ENCODE data around the gene NRDE2.

Gene NRDE2

GRCh38 chr14:90297876-90298629, 33.7 kb downstream of the NRDE2 start:
- DNase-seq (ENCODE audit: low read depth in 2 of 3, low spot score in 1 of 3): no peak

DNA sequence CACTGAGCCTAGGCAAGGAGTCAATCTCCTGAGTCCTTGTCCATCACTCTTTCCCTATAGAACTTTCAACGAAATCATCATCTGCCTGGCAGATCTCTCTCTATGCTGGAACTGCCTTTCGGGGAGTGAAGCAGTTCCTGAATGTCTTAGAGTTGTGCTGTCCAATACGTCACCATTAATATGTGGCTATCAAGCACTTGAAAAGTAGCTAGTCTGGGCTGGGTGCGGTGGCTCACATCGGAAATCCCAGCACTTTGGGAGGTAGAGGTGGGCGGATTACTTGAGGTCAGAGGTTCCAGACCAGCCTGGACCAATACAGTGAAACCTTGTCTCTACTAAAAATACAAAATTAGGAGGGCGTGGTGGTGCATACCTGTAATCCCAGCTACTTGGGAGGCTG, 35.1 kb downstream of the NRDE2 start:
- no peak for DNase-seq (ENCODE audit: low read depth in 2 of 3, low spot score in 1 of 3)

DNA sequence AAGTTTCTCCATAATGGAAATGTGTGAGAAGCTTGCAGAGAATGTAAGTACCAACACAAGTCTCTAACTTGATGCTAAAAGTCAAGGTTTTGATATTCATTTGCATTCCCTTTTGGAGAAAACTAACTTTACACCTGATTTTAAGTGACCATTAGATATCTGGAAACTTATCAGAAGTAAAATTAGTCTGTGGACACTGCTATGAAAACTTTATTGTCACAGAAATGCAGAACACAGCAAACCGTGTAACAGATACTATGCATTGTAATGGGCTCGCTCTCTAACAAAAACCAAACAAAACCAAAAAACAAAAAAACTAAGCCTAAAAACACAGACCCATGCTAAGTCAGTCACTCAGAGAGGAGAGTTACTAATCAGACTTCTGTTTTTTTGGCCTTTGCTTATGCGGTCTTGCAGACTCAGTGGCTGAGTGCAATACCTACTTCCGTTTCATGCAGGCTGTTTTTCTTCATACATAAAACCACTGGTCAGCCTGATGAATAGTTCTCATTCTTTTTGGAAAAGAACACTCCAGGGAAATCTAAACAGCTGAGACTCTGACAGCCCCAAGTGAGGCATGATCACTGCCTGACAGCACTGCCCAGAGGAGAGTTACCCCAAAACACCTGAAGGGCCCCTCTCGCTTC, 35.7 kb downstream of the NRDE2 start:
- no peak for DNase-seq (ENCODE audit: low read depth in 2 of 3, low spot score in 1 of 3)

DNA sequence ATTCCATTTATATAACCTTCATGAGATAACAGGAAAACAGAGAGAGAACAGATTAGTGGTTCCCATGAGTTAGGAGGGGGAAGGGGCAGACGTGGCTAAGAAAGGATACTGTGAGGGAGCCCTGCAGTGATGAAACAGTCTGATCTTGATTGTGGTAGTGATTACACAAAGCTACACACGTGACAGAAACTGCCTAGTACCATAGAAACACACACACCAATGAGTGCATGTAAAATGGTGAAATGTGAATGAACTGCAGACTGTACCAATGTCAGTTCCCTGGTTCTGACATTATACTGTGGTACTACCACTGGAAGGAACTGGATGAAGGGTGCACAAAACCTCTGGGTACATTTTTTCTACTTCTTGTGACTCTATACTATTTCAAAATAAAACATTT, 36.9 kb downstream of the NRDE2 start:
- DNase-seq (ENCODE audit: low read depth in 2 of 3, low spot score in 1 of 3): no peak

DNA sequence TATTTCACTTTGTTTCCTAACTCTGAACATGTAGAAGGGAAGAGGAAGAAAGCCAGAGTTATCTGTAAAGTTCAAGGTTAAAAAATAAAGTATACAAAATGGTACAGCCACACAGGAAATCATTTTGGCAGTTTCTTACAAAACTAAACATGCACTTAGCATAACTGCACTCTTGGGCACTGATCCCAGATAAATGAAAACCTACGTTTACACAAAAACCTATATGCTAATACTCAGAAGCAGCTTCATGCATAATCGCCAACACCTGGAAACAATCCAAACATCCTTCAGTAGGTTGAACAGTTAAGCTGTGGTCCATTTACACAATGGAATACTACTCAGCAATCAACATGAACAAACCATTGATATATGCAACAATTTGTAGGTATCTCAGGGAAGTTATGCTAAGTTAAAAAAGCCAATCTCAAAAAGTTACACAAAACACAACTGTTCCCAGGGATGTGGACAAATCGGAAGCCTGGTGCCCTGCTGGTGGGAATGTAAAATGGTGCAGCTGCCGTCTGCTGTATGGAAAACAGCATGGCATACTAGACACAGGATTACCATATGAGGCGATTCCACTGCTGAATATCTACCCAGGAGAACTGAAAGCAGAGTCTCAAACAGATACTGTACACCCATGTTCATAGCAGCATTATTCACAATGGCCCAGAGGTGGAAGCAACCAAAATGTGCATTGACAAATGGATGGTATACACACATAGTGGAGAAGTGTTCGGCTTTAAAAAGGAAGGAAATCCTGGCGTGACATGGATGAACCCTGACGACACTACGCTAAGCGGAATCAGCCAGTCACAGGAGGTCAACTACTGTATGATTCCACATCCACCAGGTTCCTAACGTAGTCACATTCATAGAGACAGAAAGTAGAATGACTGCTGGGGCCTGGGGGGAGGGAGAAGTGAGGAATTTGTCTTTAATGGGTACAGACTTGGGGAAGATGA, 37.7 kb downstream of the NRDE2 start:
- DNase-seq (ENCODE audit: low read depth in 2 of 3, low spot score in 1 of 3): no peak

DNA sequence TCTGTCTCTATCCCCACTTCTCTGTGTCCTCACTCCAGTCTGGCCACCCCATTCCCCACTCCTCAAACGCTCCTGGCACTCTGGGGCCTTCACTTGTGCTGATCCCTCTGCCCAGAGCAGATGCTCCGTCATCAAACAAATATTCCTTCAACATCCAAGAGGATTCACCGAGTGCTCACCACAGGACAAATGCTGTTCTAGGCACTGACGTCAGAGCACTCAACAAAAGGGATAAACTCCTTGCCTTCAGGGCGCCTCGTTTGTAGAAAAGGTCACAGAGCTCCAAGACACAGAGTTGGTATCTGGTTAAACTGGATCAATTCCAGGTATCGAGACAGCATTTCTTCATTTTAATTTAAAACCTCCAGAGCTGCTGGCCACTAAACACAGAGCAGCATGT, 40.0 kb downstream of the NRDE2 start:
- no peak for DNase-seq (ENCODE audit: low read depth in 2 of 3, low spot score in 1 of 3)

DNA sequence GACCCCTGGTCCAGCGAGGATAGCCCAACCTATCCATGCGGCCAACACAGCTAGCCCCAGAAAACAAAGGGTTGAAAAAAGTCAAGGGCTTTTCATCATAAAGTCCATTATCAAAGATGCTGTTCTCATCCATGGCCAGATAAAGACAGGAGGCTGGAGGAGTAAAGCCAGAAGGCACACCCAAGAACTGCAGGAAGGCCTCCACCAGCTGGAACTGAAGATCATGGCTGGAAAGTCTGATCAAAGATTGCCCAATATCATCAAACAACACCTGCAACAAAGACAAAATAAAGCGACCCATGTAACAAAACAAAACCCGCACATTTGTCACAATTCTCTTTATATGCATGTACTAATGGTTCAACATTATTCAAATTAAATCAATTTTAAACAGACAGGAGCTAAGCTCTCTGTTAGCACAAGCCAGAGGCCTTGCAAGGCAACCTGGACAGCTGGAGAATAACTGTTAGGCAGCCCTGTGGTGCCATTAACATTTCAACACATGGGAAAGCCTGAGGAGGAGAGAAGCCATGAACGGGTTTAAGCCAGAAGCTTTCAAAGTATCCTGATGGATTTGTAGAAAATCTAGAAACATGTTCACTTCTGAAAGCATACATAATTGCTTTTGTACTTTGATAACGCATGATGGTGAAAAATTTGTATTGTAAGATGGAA, 41.3 kb downstream of the NRDE2 start:
- no peak for DNase-seq (ENCODE audit: low read depth in 2 of 3, low spot score in 1 of 3)

- no peak for DNase-seq (ENCODE audit: low read depth in 2 of 3, low spot score in 1 of 3)
Measured at GRCh38 chr14:90288651-90289355, 42.9 kb downstream of the NRDE2 start.

- DNase-seq (ENCODE audit: low read depth in 2 of 3, low spot score in 1 of 3): no peak
Measured at GRCh38 chr14:90287791-90288190, 44.0 kb downstream of the NRDE2 start.

DNA sequence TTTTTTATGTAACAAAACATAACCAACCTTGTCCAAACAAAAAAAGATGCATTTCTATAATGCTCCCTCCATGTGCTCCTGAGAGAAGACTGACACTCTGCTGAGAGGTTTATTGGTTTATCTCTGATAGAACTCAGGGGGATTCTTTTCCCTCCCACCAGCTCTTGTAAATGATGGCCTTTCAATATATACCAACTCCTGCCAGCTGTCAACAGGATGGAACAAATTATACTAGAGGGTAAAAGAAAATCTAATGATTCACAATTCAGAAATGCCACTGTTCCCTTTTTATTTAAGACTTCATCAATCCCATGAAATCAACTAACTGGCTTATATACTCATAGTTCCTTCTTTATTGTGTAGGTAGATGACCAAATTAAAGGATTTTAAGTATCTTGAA, 50.0 kb downstream of the NRDE2 start:
- no peak for DNase-seq (ENCODE audit: low read depth in 2 of 3, low spot score in 1 of 3)

DNA sequence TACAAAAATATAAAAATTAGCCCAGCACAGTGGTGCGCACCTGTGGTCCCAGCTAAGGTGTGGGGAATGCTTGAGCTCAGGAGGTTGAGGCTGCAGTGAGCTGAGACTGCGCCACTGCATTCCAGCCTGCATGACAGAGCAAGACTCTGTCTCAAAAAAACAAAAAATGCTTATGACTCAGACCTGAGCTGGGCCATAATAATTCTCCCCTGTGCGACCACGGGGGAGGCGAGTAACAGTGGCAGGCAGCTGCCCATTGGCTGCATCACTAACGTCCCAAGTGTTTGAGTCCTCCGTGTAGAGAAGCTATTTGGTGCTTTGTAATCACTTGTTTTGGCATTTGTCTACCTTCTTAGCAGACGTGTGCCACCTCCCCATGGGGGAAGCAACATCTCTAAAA, 50.5 kb downstream of the NRDE2 start:
- DNase-seq (ENCODE audit: low read depth in 2 of 3, low spot score in 1 of 3): no peak

DNA sequence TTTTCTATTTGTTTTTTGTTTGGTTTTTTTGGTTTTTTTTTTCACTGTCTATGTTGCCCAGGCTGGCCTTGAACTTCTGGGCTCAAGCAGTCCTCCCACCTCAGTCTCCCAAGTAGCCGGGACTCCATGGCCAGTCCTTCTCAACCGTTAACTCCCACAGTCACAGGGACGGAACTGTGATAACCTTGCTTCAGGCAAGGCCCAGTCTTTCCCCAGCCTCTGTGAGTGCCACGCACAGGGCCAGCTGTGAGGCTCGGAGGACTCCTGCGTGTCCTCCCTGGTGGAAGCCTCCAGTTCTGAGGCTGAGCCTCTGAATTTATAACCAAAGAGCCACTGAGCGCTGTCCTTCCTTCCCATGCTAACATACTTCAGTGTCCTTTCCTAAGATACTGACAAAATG, 51.6 kb downstream of the NRDE2 start:
- no peak for DNase-seq (ENCODE audit: low read depth in 2 of 3, low spot score in 1 of 3)

- no peak for DNase-seq (ENCODE audit: low read depth in 2 of 3, low spot score in 1 of 3)
Measured at GRCh38 chr14:90278199-90279175, 53.3 kb downstream of the NRDE2 start.

DNA sequence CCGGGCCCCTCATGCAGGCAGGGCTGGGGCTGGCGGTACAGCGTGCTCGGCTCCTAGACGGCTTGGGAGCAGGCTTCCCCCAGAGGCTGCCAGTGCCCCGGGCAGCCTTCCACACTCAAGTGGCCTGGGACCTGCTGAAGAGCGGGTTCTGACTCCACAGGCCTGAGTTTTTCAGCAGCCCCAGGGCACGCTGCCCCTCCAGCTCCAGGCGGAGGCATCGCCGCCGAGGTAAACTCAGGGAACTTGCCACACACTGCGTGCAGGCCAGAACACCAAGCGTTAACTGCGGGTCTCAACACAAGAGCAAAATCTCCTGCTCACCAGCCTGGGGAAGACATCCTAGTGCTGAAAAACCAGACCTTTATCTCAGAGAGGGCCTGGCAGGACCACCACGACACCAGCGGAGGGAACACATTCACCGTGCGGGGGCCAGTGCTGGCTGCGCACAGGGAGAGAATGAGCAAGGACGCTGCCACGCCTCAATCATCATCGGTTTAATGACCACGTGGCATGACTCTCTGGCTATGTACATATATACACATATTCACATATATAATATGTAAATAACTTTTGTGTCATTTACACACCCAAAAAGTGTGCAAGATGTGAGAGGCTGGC, 54.1 kb downstream of the NRDE2 start:
- no peak for DNase-seq (ENCODE audit: low read depth in 2 of 3, low spot score in 1 of 3)

DNA sequence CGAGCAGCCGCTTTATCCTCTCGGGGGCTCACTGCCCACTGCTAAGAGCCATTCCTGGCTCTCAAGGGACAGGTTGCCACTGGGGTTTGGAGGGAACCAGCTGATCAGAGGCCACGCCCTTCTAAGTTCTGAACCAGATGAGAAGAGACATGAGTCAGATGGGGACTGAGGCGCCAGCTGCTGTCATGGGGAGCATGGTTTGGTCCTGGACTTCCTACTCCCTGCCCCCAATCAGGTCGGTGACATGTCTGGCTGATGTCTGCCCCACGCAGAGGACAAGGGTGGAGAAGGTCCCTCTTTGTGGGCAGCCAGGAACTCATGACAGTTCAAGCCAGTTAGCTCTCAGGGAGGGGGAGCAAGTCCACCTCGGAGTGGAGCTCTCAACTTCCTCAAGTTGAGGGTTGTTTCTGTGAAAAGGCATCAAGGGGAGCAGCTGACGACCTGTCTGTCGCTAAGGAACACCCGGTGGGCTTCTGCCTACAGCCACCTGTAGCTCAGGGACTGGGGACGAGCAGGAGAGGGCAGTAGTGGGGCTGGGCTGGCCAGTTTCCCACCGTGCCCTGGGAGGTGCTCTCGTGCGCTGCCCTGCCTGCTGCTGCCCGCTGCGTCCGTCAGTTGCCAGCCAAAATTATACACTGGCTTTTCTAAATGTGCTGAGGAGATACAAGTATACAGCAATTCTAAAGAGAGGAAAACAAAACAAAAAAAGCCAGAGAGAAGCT, 54.9 kb downstream of the NRDE2 start:
- DNase-seq (ENCODE audit: low read depth in 2 of 3, low spot score in 1 of 3): no peak

GRCh38 chr14:90275820-90276219, 55.9 kb downstream of the NRDE2 start:
- peak in 1 of 3 donors; percentile 17 for DNase-seq (ENCODE audit: low read depth in 2 of 3, low spot score in 1 of 3)

DNA sequence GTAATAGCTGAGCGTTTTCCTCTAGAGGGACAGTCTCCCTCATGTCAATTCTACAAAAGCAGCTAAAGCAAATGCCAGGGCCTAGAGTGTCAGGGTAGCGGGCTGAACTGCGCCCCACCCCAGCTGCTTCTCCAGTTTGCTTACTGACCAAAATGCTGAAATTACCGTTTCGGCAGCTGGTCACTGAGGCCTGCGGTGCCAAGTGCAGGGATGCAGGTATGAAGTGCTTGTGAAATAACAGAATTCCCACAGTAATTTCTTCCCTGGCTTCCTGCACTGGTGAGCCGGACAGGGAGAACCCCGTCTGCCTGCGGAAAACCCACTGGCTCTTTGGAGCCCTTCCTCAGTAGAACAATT, 56.3 kb downstream of the NRDE2 start:
- no peak for DNase-seq (ENCODE audit: low read depth in 2 of 3, low spot score in 1 of 3)

DNA sequence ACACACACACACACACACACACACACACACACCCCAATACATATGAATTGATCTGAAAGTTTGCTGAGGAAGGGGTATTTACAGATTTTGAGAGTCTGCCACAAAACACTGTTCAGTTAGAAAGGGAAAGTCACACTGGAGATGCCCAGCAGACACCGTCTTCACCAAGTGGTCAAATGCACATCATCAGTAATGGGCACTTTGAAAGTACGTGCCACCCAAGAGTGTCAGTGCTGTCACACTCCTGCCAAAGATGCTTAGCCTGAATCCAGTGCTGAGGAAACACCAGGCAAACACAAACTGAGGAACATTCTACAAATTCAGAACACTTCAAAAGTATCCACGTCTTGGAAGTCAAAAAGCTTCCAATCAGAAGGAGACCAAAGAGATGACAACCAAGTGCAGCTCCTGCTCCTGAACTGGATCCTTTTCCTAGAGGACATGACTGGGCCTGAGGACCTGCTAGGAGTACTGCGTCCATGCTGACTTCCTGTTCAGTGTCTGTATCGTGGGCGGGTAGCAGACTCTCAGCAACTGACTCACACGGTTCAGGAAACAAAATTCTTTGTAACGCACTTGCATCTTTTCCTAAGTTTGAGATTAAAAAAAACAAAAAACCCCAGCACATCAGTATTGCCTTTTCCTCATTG, 56.8 kb downstream of the NRDE2 start:
- DNase-seq (ENCODE audit: low read depth in 2 of 3, low spot score in 1 of 3): peak in 2 of 3 donors; percentile 15 to 37

Data from stimulated activated CD4-positive, alpha-beta T cell treated with anti-CD3 and anti-CD28 coated beads, Interleukin-12 subunit alpha, Interleukin-12 subunit beta, amount 100 ng/mL, for 48 hours (primary cell).